ENCODE data around the gene ZMAT5.
"Not testable (repeated sequence)": the region's sequence is repeated elsewhere in the genome, so short reads cannot be mapped to it uniquely, and the experiment has no call there.

The ZMAT5 gene

DNA sequence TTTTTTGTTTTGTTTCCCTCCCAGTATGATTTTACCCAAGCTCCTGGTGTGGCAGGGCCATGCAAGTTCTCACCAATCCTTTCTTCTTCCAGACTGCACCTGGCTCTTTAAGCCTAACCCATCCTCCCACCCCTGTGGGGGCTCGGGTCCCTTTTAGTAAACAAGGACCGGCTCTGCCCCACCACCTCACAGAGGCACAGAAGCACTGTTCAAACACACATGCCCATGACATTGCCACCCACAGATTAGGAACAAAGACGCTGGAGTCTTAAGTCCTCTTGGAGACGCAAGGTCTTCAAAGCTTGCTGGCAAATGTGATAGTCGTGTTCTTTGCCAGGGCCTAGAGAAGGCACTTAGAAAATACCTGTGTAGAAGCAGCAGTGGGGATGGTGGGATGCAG is 19.2 kb upstream of the ZMAT5 start:
- DNase-seq (ENCODE audit: low read depth, low spot score) = no peak

GRCh38 chr22:29784451-29785361 is 17.9 kb upstream of the ZMAT5 start:
- no peak for DNase-seq (ENCODE audit: low read depth, low spot score)

- DNase-seq (ENCODE audit: low read depth, low spot score) = no peak
Measured at GRCh38 chr22:29782061-29782845, 15.4 kb upstream of the ZMAT5 start.

- DNase-seq (ENCODE audit: low read depth, low spot score) = no peak
Measured at GRCh38 chr22:29780748-29781676, 14.2 kb upstream of the ZMAT5 start.

- DNase-seq (ENCODE audit: low read depth, low spot score) = no peak
Measured at GRCh38 chr22:29780220-29780619, 13.4 kb upstream of the ZMAT5 start.

- DNase-seq (ENCODE audit: low read depth, low spot score) = no peak
Measured at GRCh38 chr22:29773233-29773632, 6.4 kb upstream of the ZMAT5 start.

DNA sequence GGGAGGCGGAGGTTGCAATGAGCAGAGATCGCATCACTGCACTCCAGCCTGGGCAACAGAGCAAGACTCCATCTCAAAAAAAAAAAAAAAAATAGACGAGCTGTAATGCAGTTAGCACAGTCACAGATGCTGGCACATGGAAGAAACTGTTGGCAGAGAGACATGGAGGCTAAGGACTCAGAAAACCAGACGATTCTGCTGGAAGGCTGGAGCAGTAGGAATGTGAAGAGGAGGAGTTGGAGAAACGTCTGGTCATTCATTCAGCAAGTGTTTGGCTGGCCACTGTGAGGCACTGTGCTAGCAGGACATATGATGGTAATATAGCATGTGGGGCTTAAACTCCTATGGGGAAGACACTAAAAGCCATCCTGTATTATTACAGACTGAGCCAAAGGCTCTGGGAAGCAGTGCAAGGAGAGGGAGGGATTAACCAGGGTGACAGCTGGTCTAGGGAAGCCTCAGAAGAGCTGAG is 5.4 kb upstream of the ZMAT5 start:
- no peak for DNase-seq (ENCODE audit: low read depth, low spot score)

- no peak for DNase-seq (ENCODE audit: low read depth, low spot score)
Measured at GRCh38 chr22:29769723-29770321, 3.0 kb upstream of the ZMAT5 start.

- DNase-seq (ENCODE audit: low read depth, low spot score) = no peak
Measured at GRCh38 chr22:29768052-29768693, 1.4 kb upstream of the ZMAT5 start.

DNA sequence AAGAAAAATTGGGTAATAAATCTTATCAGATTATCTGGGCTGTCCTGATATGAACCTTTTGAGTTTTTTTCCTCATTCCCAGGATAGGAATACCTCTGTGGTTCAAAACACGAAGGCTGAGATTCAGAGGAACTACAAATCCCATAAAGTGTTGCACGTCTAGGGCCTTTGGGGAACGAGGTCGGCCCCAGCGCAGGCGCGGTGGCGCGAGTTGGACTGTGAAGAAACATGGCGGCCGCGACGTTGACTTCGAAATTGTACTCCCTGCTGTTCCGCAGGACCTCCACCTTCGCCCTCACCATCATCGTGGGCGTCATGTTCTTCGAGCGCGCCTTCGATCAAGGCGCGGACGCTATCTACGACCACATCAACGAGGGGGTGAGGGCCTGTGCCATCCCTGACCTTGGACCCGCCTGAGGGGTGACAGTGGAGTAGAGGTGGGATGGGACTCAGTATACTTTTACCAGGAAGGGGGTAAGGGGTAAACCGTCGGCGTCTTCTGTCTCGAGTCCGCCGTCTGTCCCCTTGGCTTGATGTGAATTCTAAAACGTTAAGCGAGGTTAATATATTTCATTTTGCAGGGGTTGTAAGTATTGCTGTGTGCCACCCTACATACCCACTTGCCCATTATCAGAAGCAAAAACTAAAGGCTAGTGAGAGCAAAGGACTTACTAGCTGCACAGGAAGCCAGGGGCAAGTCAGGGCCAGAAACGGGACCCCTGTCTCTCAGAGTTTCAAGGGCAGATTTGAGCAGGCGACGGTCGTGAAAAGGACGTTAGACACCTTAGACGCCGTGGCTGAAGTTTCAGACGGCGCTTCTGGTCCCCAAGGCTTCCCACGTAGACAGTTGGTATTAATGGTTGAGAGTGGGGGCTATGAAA is 604 bp upstream of the ZMAT5 start, which contains the start of gene UQCR10:
Gene UQCR10, plus strand, starts transcription at position 199 of the 881 bp plus-strand sequence. Its CDS starts 30 bp downstream, at position 229.
- DNase-seq (ENCODE audit: low read depth, low spot score) = no peak

GRCh38 chr22:29765905-29766631 is 739 bp downstream of the ZMAT5 start:
- no peak for DNase-seq (ENCODE audit: low read depth, low spot score)

DNA sequence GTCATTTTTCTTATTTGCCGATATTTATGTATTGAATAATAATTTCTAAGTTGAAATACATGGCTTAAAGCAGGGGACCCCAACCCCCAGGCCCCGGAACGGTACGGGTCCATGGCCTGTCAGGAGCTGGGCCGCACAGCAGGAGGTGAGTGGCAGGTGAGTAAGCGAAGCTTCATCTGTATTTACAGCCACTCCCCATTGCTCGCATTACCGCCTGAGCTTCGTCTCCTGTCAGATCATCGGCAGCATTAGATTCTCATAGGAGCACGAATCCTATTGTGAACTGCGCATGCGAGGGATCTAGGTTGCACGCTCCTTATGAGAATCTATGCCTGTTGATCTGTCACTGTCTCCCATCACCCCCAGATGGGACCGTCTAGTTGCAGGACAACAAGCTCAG is 4.5 kb downstream of the ZMAT5 start:
- no peak for DNase-seq (ENCODE audit: low read depth, low spot score)

DNA sequence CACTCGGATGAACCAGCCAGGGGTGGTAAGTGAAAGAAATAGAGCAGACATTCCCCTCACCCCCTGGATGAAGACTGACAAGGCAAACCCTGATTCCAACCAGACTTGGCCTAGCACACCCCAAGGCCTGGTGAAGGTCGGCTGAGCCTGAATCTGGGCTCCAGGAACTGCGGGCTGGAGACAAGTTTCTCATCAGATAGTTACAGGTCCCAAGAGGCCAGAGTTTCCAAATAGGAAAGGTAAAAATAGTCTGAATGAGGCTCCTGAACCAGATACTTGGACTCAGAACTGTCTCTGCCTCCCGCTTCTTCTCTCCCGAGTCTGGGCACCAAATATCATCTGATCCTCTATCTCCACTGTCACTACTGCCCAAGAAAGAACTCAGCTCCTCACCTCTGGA is 7.8 kb downstream of the ZMAT5 start:
- DNase-seq (ENCODE audit: low read depth, low spot score) = no peak

- no peak for DNase-seq (ENCODE audit: low read depth, low spot score)
Measured at GRCh38 chr22:29758068-29758622, 8.7 kb downstream of the ZMAT5 start.

DNA sequence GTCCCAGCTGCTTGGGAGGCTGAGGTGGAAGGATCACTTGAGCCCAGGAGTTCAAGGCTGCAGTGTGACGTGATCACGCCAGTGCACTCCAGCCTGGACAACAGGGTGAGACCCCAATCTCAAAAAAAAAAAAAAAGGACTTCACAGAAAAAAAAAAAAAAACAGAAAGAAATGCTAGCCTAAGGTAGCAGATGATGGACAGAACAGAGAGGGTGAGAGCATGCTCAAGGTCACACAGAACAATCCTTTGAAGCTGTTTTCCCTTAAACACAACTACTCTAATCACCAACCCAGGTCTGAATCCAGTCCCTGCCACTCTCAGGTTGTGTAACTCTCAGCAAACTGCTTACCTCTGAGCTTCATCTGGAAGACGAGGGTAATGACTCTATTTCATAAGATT is 9.7 kb downstream of the ZMAT5 start:
- no peak for DNase-seq (ENCODE audit: low read depth, low spot score)

DNA sequence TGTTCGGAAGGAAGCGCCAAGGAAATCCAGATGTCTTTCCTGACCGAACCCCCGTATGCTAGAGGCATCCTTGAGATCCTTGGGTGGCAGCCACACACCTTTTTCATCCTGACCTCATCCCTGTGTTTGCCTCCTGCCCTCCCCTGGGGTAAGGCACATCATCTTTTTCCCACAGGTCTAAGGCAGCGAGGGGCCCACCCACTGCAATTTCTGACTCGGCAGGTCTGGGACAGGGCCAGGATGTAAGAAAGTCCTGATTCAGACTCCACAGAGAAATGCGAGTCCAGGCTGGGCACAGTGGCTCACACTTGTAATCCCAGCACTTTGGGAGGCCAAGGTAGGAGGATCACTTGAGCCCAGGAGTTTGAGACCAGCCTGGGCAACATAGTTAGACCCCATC is 10.5 kb downstream of the ZMAT5 start:
- no peak for DNase-seq (ENCODE audit: low read depth, low spot score)

DNA sequence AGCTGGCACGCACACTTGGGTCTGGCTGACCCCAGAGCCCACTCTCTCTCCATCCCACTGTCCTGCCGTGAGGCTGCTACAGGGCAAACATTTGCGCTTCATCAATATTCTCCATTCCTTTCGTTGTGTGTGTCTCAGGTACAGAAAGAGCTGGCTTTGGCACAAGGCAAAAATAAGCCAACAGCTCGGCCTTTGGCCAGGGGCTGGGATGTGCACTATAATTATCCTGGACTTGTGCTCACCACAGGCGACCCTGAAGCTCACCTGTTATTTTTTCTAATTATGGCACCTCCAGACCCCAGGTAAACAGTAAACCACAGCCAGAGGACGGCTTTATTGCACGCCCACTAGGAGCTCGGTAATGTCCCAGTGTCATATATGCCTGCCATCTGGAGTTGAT is 10.9 kb downstream of the ZMAT5 start:
- no peak for DNase-seq (ENCODE audit: low read depth, low spot score)

DNA sequence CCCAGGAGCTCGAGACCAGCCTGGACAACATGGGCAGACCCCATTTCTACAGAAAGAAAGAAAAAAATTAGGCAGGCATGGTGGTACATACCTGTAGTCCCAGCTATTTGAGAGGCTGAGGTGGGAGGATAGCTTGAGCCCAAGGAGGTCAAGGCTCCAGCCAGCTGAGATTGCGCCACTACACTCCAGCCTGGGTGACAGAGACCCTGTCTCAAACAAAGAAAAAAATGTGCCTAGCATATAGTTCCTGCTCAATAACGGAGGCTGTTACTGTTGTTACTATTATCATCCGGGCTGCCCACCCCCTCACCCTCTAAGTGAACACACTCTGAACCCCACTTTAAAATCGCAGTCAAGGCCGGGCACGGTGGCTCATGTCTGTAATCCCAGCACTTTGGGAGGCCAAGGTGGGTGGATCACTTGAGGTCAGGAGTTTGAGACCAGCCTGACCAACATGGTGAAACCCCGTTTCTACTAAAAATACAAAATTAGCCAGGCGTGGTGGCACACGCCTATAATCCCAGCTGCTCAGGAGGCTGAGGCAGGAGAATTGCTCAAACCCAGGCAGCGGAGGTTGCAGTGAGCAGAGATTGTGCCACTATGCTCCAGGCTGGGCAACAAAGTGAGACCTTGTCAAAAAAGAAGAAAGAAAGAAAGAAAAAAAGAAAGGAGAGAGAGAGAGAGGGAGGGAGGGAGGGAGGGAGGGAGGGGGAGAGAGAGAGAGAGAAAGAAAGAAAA is 12.0 kb downstream of the ZMAT5 start:
- DNase-seq (ENCODE audit: low read depth, low spot score) = not testable (repeated sequence)

Measured in brain pericyte (primary cell).